SK-N-MC (cell line): ENCODE data around the gene SLC30A9.

Experiments used
- EZH2 ChIP-seq: fragments of 200-600 bp; sonication (generic); IDR thresholded peaks from one replicate; pipeline ENCODE4 v1.6.1; 2017; ENCODE audit warnings: antibody characterized with exemption
- FOXP2 ChIP-seq: optimal IDR thresholded peaks from 2 replicates; pipeline ENCODE3; 2011; ENCODE audit warnings: mild to moderate bottlenecking, moderate library complexity; ENCODE audit not compliant: insufficient read depth; ENCODE audit errors: extremely low read length, control extremely low read depth
- POLR2AphosphoS5 ChIP-seq: IDR thresholded peaks from 2 replicates; pipeline ENCODE4 v1.6.1; 2012; ENCODE audit warnings: mild to moderate bottlenecking, low read depth, low read length, borderline replicate concordance

- TF ChIP-seq EZH2 = no peak
- TF ChIP-seq POLR2AphosphoS5 = no peak
- TF ChIP-seq FOXP2 = no peak
Observed at GRCh38 chr4:42066402-42066801, 76.1 kb downstream of the SLC30A9 start.
